WTC11 (cell line): ENCODE measurements around the gene SKA2. TPM values are rescaled to one million over a fixed set of nuclear protein-coding genes. Genes with fewer than 3 reads are reported as not detected.

Source experiments
- ATAC-seq: fragments of 200-7000 bp; cut with Tn5 transposase; 2 replicates; pipeline ENCODE4 v1.10.0; 2021; ENCODE audit warnings: mild to moderate bottlenecking, moderate library complexity
- CTCF ChIA-PET: fragments of 300-600 bp; sonication (Branson Sonifier 250); formaldehyde crosslinking; loops from one replicate; lab custom pipeline; 2021; ENCODE audit warnings: antibody characterized with exemption; lab: Charles Lee
- POLR2A ChIA-PET: fragments of 350-600 bp; sonication (Branson Sonifier 250); formaldehyde crosslinking; loops from one replicate; lab custom pipeline; 2021; ENCODE audit warnings: antibody characterized with exemption; lab: Charles Lee
- DNase-seq: peaks from one replicate; pipeline ENCODE4 v3.0.0; 2021; ENCODE audit warnings: low spot score
- H3K27ac Mint-ChIP-seq: 2 replicates; pipeline ENCODE4 v1.8.0; 2021; ENCODE audit warnings: mixed read lengths
- H3K27me3 Mint-ChIP-seq: 2 replicates; pipeline ENCODE4 v1.8.0; 2021; ENCODE audit warnings: low read depth, mild to moderate bottlenecking, moderate library complexity, mixed read lengths
- H3K36me3 Mint-ChIP-seq: 2 replicates; pipeline ENCODE4 v1.8.0; 2021; ENCODE audit warnings: mixed read lengths
- H3K4me1 Mint-ChIP-seq: 2 replicates; pipeline ENCODE4 v1.8.0; 2022; ENCODE audit warnings: mixed read lengths
- H3K4me3 Mint-ChIP-seq: 2 replicates; pipeline ENCODE4 v1.8.0; 2021; ENCODE audit warnings: mild to moderate bottlenecking, moderate library complexity, mixed read lengths
- H3K9me3 Mint-ChIP-seq: 2 replicates; pipeline ENCODE4 v1.8.0; 2021; ENCODE audit warnings: mixed read lengths
- ELF4 ChIP-seq: sonication (generic); formaldehyde crosslinking; IDR thresholded peaks from 2 replicates; pipeline ENCODE4 v1.8.1; 2022; ENCODE audit warnings: low read depth, mild to moderate bottlenecking, moderate library complexity, missing genetic modification reagents
- EMX1 ChIP-seq: fragments of 250-450 bp; sonication (Bioruptor Pico); IDR thresholded peaks from 2 replicates; pipeline ENCODE4 v1.8.0; 2021; ENCODE audit warnings: mild to moderate bottlenecking
- FOXK1 ChIP-seq: sonication (generic); formaldehyde crosslinking; IDR thresholded peaks from 2 replicates; pipeline ENCODE4 v1.8.0; 2022; ENCODE audit warnings: mild to moderate bottlenecking, moderate library complexity, missing genetic modification reagents
- MXD4 ChIP-seq: fragments of 250-450 bp; sonication (Bioruptor Pico); IDR thresholded peaks from 2 replicates; pipeline ENCODE4 v1.8.0; 2021; ENCODE audit warnings: mild to moderate bottlenecking, moderate library complexity, borderline replicate concordance
- NFYB ChIP-seq: sonication (generic); formaldehyde crosslinking; conservative IDR thresholded peaks from 2 replicates; pipeline ENCODE4 v1.8.0; 2022; ENCODE audit warnings: low read depth, missing genetic modification reagents
- NR1H2 ChIP-seq: sonication (generic); formaldehyde crosslinking; IDR thresholded peaks from 2 replicates; pipeline ENCODE4 v1.9.0; 2021; ENCODE audit warnings: mild to moderate bottlenecking, moderate library complexity, missing genetic modification reagents
- OVOL2 ChIP-seq: fragments of 250-450 bp; sonication (Bioruptor Pico); IDR thresholded peaks from 2 replicates; pipeline ENCODE4 v1.9.0; 2021; ENCODE audit warnings: mild to moderate bottlenecking, borderline replicate concordance
- SMAD4 ChIP-seq: sonication (generic); formaldehyde crosslinking; IDR thresholded peaks from 2 replicates; pipeline ENCODE4 v1.8.0; 2022; ENCODE audit warnings: mild to moderate bottlenecking, missing genetic modification reagents
- ZNF138 ChIP-seq: sonication (generic); formaldehyde crosslinking; conservative IDR thresholded peaks from 2 replicates; pipeline ENCODE4 v1.8.1; 2022; ENCODE audit warnings: mild to moderate bottlenecking, moderate library complexity, missing genetic modification reagents
- ZNF423 ChIP-seq: fragments of 250-450 bp; sonication (Bioruptor Pico); IDR thresholded peaks from 2 replicates; pipeline ENCODE4 v2.1.2; 2022; ENCODE audit warnings: mild to moderate bottlenecking, moderate library complexity
- ZNF671 ChIP-seq: fragments of 250-450 bp; sonication (Bioruptor Pico); IDR thresholded peaks from 2 replicates; pipeline ENCODE4 v1.8.0; 2021; ENCODE audit warnings: mild to moderate bottlenecking
- total RNA-seq: library from RNA; stranded (reverse); gene quantifications from 3 replicates; pipeline ENCODE4 v1.2.3, GENCODE V29; 2021
- TF ChIP-seq, protein P1 (sequence below): fragments of 200-600 bp; IDR thresholded peaks from 2 replicates; pipeline ENCODE4 v1.8.0; 2022; ENCODE audit warnings: antibody characterized with exemption
- TF ChIP-seq, protein P2 (sequence below): sonication (generic); formaldehyde crosslinking; IDR thresholded peaks from 2 replicates; pipeline ENCODE4 v1.8.1; 2023; ENCODE audit warnings: mild to moderate bottlenecking, missing genetic modification reagents, moderate library complexity
- TF ChIP-seq, protein P3 (sequence below): sonication (generic); formaldehyde crosslinking; IDR thresholded peaks from 2 replicates; pipeline ENCODE4 v1.8.1; 2023; ENCODE audit warnings: mild to moderate bottlenecking, missing genetic modification reagents, borderline replicate concordance
- TF ChIP-seq, protein P4 (sequence below): fragments of 250-450 bp; sonication (Bioruptor Pico); IDR thresholded peaks from 2 replicates; pipeline ENCODE4 v2.1.2; 2022; ENCODE audit warnings: mild to moderate bottlenecking, moderate library complexity
- TF ChIP-seq, protein P5 (sequence below): fragments of 250-450 bp; sonication (Bioruptor Pico); conservative IDR thresholded peaks from 2 replicates; pipeline ENCODE4 v1.9.0; 2021; ENCODE audit warnings: mild to moderate bottlenecking
- TF ChIP-seq, protein P6 (sequence below): fragments of 250-450 bp; sonication (Bioruptor Pico); IDR thresholded peaks from 2 replicates; pipeline ENCODE4 v1.9.0; 2021; ENCODE audit warnings: moderate library complexity, mild to moderate bottlenecking, inconsistent platforms, borderline replicate concordance
- TF ChIP-seq, protein P7 (sequence below): sonication (generic); formaldehyde crosslinking; IDR thresholded peaks from 2 replicates; pipeline ENCODE4 v1.8.1; 2022; ENCODE audit warnings: low read depth, missing genetic modification reagents, borderline replicate concordance
- TF ChIP-seq, protein P8 (sequence below): sonication (generic); formaldehyde crosslinking; IDR thresholded peaks from 2 replicates; pipeline ENCODE4 v1.8.1; 2022; ENCODE audit warnings: low read depth, mild to moderate bottlenecking, moderate library complexity, missing genetic modification reagents, borderline replicate concordance

SKA2 gene
- total RNA-seq, 1 experiment from 2014 or later: 80.0 TPM

DNA sequence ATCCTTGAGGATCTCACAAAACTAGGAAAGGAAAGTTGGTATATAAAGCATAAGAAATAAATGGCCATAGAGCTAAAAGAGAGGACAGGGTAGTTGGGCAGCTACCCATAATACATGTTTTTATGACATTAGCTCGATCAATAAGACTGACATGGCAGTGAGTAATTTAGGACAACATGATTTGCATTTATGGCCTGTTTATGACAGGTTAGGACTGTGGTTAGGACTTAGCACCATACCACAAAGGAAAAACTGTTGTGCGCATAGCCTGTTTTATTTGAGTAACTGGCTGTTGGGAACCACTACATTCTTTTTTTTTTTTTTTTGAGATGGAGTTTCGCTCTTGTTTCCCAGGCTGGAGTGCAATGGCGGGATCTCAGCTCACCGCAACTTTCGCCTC, 30.3 kb downstream of the SKA2 start (continued):
- TF ChIP-seq, protein P1, sequence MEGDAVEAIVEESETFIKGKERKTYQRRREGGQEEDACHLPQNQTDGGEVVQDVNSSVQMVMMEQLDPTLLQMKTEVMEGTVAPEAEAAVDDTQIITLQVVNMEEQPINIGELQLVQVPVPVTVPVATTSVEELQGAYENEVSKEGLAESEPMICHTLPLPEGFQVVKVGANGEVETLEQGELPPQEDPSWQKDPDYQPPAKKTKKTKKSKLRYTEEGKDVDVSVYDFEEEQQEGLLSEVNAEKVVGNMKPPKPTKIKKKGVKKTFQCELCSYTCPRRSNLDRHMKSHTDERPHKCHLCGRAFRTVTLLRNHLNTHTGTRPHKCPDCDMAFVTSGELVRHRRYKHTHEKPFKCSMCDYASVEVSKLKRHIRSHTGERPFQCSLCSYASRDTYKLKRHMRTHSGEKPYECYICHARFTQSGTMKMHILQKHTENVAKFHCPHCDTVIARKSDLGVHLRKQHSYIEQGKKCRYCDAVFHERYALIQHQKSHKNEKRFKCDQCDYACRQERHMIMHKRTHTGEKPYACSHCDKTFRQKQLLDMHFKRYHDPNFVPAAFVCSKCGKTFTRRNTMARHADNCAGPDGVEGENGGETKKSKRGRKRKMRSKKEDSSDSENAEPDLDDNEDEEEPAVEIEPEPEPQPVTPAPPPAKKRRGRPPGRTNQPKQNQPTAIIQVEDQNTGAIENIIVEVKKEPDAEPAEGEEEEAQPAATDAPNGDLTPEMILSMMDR: no peak
- no peak for TF ChIP-seq FOXK1 (CRISPR knock-in tag)
- TF ChIP-seq, protein P2, sequence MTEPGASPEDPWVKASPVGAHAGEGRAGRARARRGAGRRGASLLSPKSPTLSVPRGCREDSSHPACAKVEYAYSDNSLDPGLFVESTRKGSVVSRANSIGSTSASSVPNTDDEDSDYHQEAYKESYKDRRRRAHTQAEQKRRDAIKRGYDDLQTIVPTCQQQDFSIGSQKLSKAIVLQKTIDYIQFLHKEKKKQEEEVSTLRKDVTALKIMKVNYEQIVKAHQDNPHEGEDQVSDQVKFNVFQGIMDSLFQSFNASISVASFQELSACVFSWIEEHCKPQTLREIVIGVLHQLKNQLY (CRISPR knock-in tag): no peak

DNA sequence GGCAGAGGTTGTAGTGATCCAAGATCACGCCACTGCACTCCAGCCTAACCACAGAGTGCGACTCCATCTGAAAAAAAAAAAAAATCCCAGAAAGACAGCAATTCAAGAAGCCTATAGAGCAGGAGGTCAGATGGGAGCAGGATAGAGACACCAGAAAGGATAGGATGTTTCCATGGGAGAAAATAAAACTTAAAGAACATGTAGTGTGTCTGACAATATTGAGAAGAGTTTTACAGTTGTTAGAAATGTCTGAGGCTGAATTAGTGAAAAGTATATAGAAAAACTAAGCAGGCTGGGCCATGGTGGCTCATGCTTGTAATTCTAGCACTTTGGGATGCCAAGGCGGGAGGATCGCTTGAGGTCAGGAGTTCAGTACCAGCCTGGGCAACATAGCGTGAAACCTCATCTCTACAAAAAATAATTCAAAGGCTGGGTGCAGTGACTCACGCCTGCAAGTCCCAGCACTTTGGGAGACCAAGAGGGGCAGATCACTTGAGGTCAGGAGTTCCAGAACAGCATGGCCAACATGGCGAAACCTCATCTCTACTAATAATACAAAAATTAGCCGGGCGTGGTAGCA, 33.0 kb downstream of the SKA2 start:
- ATAC-seq (no peak), DNase-seq (no peak)
- POLR2A ChIA-PET: interaction anchor here (0.6 kb wide), 1 partner anchor 9 kb away, joined by 9 read pairs; no protein-coding TSS in a partner anchor
- Mint-ChIP-seq H3K4me3 (no peak overlapping the region), H3K27ac (no peak overlapping the region), H3K4me1 (no peaks in the 10 kb centered on the region), H3K36me3 (peaks cover 30% of the 10 kb centered on the region), H3K27me3 (no peaks in the 10 kb centered on the region), H3K9me3 (no peaks in the 10 kb centered on the region)
- CTCF ChIA-PET: no interaction called here
- TF ChIP-seq NR1H2 (CRISPR knock-in tag) (no peak), MXD4 (CRISPR knock-in tag) (no peak), ELF4 (no peak), OVOL2 (CRISPR knock-in tag) (no peak), NFYB (CRISPR knock-in tag) (no peak), SMAD4 (CRISPR knock-in tag) (no peak), ZNF138 (CRISPR knock-in tag) (no peak), ZNF671 (CRISPR knock-in tag) (no peak), ZNF423 (CRISPR knock-in tag) (no peak), FOXK1 (CRISPR knock-in tag) (no peak), EMX1 (no peak)
- TF ChIP-seq, protein P3, sequence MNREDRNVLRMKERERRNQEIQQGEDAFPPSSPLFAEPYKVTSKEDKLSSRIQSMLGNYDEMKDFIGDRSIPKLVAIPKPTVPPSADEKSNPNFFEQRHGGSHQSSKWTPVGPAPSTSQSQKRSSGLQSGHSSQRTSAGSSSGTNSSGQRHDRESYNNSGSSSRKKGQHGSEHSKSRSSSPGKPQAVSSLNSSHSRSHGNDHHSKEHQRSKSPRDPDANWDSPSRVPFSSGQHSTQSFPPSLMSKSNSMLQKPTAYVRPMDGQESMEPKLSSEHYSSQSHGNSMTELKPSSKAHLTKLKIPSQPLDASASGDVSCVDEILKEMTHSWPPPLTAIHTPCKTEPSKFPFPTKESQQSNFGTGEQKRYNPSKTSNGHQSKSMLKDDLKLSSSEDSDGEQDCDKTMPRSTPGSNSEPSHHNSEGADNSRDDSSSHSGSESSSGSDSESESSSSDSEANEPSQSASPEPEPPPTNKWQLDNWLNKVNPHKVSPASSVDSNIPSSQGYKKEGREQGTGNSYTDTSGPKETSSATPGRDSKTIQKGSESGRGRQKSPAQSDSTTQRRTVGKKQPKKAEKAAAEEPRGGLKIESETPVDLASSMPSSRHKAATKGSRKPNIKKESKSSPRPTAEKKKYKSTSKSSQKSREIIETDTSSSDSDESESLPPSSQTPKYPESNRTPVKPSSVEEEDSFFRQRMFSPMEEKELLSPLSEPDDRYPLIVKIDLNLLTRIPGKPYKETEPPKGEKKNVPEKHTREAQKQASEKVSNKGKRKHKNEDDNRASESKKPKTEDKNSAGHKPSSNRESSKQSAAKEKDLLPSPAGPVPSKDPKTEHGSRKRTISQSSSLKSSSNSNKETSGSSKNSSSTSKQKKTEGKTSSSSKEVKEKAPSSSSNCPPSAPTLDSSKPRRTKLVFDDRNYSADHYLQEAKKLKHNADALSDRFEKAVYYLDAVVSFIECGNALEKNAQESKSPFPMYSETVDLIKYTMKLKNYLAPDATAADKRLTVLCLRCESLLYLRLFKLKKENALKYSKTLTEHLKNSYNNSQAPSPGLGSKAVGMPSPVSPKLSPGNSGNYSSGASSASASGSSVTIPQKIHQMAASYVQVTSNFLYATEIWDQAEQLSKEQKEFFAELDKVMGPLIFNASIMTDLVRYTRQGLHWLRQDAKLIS (CRISPR knock-in tag): no peak
- TF ChIP-seq, protein P4, sequence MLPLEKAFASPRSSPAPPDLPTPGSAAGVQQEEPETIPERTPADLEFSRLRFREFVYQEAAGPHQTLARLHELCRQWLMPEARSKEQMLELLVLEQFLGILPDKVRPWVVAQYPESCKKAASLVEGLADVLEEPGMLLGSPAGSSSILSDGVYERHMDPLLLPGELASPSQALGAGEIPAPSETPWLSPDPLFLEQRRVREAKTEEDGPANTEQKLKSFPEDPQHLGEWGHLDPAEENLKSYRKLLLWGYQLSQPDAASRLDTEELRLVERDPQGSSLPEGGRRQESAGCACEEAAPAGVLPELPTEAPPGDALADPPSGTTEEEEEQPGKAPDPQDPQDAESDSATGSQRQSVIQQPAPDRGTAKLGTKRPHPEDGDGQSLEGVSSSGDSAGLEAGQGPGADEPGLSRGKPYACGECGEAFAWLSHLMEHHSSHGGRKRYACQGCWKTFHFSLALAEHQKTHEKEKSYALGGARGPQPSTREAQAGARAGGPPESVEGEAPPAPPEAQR (CRISPR knock-in tag): no peak
- TF ChIP-seq, protein P5, sequence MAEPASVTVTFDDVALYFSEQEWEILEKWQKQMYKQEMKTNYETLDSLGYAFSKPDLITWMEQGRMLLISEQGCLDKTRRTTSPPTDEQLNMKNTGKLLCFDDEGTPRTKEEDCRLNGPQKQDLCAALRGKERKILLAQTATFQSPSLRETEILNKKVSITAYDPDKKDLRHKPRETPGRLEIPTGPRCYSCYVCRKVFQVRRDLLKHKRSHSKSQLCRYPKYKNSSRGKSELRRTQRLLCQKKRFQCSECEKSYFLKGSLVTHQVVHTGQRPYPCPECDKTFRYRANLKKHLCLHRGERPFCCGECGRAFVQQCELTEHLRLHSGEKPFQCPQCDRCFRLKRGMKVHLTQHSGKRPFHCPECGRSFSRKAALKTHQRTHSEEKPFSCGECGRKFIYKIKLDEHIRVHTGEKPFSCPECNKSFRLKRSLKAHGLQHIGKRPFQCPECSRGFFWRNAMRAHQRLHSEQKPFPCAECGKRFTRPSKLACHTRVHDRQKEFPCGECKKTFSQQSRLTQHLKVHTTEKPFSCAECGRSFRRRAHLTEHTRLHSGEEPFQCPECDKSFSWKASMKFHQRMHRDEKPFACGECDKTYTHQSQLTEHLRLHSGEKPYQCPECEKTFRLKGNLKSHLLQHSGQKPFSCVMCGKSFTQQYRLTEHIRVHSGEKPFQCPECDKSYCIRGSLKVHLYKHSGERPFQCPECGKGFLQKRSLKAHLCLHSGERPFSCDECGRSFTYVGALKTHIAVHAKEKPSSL (CRISPR knock-in tag): no peak
- TF ChIP-seq, protein P6, sequence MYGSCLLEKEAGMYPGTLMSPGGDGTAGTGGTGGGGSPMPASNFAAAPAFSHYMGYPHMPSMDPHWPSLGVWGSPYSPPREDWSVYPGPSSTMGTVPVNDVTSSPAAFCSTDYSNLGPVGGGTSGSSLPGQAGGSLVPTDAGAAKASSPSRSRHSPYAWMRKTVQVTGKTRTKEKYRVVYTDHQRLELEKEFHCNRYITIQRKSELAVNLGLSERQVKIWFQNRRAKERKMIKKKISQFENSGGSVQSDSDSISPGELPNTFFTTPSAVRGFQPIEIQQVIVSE (CRISPR knock-in tag): no peak
- TF ChIP-seq, protein P7, sequence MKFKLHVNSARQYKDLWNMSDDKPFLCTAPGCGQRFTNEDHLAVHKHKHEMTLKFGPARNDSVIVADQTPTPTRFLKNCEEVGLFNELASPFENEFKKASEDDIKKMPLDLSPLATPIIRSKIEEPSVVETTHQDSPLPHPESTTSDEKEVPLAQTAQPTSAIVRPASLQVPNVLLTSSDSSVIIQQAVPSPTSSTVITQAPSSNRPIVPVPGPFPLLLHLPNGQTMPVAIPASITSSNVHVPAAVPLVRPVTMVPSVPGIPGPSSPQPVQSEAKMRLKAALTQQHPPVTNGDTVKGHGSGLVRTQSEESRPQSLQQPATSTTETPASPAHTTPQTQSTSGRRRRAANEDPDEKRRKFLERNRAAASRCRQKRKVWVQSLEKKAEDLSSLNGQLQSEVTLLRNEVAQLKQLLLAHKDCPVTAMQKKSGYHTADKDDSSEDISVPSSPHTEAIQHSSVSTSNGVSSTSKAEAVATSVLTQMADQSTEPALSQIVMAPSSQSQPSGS (CRISPR knock-in tag): no peak
- TF ChIP-seq, protein P8, sequence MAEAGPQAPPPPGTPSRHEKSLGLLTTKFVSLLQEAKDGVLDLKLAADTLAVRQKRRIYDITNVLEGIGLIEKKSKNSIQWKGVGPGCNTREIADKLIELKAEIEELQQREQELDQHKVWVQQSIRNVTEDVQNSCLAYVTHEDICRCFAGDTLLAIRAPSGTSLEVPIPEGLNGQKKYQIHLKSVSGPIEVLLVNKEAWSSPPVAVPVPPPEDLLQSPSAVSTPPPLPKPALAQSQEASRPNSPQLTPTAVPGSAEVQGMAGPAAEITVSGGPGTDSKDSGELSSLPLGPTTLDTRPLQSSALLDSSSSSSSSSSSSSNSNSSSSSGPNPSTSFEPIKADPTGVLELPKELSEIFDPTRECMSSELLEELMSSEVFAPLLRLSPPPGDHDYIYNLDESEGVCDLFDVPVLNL (CRISPR knock-in tag): no peak
